AG08396 (cell line): ENCODE data around the gene FADS1.

Experiments
- DNase-seq: peaks from one replicate; pipeline ENCODE4 v3.0.0; 2012; ENCODE audit warnings: low spot score, mixed read lengths

FADS1 gene

DNA sequence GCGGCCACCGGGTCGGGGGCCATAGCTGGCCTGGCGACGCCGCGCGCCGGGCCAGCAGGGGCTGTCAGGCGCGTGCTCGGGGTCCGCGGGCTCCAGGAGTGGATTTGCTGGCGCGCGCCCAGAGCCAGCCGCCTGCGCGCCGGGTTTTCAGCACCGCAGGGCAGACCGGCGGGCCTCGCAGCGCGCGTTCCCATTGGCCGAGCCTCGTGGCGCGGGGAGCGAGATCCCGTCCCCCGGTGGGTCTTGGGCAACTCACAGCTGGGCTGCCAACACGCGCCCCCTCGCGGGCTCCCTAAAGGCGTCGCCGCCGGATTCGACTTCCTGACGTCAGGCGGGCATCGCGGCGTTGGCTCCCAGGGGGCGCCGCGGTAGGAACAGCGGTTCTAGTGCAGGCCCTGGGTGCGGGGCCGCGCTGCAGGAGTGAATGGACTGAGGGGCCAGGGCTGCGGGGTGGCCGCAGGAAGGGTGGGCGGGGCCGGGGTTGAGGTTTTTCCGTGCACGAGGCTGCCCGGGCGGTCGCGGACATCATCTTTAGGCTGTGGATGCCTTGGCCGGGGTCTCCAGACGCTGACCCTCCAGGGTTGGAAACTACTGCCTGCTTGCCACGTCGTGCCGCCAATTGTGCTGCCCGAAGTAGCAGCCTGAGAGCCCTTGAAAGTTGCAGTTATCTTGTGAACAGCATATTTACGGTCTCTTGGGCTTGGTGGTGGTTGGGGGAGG is at the start of gene FADS1:
Gene FADS1 (minus strand): TSS at position 268 of the 720 bp plus-strand sequence. CDS start 74 bp downstream, at position 194.
- peak; percentile 97 for DNase-seq

DNA sequence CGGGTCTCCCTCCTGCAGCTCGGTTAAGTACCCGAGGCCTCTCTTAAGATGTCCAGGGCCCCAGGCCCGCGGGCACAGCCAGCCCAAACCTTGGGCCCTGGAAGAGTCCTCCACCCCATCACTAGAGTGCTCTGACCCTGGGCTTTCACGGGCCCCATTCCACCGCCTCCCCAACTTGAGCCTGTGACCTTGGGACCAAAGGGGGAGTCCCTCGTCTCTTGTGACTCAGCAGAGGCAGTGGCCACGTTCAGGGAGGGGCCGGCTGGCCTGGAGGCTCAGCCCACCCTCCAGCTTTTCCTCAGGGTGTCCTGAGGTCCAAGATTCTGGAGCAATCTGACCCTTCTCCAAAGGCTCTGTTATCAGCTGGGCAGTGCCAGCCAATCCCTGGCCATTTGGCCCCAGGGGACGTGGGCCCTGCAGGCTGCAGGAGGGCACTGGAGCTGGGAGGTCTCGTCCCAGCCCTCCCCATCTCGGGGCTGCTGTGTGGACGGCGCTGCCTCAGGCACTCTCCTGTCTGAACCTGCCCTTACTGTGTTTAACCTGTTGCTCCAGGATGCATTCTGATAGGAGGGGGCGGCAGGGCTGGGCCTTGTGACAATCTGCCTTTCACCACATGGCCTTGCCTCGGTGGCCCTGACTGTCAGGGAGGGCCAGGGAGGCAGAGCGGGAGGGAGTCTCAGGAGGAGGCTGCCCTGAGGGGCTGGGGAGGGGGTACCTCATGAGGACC is 49.6 kb upstream of the FADS1 start:
- DNase-seq: no peak

DNA sequence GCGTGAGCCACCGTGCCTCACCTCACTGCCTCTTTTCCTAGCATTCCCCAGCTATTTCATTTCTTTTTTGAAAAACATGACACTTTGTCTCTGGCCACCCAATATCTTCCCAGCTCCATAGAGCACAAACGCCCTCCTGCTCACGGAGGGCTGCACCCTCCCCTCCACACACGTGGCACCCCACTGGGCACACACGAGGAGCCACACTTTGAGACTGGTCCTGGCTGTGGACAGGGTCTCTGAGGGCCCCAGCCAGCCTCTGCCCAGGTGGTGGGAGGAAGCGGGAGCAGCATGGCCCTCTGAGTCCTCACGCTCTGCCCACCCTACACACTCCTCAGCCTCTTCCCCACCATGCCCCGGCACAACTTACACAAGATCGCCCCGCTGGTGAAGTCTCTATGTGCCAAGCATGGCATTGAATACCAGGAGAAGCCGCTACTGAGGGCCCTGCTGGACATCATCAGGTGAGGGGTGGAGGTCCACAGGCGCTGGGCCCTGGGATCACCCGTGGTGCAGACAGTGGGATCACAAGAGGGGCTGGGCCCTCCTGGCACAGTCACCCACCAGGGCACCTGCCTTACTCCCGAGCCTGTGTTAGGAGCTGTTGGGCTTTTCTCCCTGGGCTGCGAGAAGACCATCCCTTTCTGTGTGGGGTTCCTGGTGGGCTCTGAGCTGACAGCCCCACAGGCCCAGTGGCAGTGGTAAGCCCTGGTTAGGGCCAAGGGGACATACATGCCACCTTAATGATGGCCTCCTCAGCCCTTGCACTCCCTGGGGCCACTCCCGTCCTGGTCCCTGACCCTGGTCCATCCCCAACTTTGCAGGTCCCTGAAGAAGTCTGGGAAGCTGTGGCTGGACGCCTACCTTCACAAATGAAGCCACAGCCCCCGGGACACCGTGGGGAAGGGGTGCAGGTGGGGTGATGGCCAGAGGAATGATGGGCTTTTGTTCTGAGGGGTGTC is 48.3 kb upstream of the FADS1 start:
- no peak for DNase-seq

DNA sequence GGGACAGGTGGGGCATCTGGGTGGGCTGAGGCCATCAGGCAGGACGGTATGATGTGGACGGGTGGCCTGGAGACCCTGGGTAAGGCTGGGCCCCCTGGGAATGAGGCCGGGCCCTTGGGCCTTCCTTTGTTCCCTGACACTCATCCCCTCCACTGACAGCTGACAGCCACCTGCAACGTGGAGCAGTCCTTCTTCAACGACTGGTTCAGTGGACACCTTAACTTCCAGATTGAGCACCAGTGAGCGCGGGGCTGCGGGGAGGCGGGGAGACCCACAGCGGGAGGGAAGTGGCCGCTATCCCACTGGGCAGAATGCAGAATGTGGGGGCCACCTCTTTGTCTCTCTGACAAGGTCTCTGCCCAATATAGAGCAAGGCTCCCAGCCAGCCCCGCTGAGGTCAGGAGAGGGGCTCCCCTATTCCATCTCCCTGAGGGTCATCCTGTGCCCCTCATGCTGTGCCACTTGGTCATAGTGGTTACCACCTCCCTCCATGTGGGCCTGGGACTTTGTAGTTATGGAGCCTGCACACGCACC is 46.8 kb upstream of the FADS1 start:
- no peak for DNase-seq

DNA sequence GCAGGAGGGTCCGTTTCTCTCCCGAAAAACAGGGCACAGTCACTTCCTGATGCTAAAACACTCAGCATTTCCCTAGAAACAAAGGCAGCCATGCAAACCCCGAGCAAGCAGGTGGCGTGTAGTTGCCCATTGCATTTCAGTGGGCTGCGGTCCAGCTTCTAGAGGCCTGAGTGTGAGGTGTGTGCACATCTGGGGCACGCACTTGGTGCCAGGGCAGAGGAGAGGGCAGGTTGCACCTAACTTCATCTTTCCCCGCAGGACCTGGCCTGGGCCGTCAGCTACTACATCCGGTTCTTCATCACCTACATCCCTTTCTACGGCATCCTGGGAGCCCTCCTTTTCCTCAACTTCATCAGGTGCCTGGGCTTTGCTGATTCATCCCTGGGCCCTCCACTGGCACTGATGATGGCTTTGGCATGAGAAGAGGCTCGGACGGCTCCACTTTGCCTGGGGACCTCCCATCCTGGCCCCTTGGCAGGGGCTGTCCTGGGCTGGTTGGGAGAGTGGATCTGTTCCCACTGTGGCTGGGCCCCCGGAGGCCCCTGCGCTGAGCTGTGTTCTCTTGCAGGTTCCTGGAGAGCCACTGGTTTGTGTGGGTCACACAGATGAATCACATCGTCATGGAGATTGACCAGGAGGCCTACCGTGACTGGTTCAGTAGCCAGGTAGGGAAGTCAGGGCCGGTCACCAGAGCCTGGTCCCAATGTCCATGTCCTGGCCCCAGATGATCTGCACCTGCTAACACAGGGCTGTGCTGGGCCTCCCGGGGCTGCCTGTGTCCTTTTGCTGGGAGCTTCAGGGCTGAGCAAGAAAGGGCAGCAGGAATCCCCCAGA is 46.1 kb upstream of the FADS1 start:
- no peak for DNase-seq

DNA sequence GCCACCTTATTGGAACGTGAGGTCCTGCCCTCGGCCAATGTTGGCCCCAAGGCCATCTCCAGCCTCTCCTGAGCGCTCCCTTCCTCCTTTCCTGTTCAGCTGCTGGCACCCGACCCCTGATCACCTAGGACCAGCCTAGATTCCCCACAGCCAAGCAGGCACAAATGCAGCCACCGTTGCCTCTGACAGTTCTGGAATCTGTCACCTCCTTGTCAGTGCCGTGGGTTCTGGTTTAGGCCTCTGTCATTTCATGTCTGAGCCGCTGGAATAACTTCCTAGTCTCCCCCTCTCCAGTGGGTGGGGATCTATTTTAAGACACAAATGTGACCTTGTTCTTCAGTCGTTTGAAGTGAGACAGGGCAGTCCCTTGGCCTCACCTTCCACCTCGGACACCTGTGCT is 44.8 kb upstream of the FADS1 start:
- DNase-seq: no peak

DNA sequence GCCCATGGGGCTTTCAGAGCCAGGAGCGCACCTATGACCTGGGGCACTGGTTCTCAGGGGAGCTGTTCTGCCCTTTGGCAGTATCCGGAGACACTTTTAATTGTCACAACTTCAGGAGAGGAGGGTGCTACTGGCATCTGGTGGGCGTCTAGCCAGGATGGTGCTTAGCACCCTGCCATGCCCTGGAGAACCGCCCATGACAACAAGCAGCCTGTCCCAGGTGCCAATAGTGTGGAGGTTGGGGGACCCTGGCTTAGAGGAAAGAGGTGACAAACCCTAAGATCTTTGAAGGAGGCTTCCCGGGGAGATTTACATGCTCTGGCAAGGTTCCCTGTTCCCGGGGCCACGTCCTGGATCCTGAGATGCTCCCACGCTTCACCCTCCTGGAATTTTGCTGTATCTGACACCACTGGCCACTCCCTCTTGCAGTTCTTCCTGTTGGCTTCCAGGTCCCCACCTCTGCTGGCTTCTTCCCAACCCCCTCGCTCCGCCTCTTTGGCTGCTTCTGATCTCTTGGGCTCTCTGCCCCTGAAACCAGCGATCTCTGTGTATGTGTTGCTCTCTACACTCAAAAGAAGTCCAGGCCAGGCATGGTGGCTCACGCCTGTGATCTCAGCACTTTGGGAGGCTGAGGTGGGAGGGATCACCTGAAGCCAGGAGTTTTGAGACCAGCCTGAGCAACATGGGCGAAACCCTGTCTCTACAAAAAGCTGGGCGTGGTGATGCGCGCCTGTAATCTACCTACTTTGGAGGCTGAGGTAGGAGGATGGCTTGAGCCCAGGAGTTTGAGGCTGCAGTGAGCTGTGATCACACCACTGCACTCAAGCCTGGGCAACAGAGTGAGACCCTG is 43.5 kb upstream of the FADS1 start:
- no peak for DNase-seq

DNA sequence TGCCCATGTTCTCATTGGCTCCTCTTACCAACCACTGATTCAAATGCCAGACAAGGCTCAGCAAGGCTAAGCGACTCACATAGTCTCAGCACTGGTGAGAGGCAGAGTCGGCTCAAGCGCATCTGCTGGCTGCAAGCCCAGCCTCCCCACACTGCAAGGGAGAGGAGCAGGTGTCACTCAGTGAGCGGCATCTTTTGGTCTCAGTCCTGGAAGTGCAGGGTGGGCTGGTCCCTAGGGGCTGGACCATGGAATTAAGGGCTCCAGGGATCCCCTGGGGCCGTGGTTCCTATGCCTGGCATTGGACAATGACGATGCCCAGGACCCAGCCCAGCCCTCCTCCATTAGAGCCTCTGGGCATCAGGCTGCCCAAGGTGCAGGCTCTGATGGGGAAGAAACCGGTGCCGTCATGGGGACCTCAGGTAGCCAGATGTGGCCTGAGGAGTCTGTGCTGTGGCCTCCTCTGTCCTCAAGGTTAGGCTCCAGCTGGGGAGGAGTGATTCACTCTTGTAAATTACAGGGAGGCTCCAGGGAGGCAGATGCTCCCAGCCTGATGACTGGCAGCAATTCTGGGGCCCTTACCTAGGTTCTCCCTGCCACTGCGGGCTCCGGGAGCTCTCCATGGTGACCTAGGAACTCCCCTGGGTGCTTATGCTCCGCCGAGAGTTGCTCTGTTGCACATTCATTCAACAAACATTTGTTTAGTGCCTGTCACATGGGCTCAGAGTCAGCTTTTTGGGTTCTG is 39.3 kb upstream of the FADS1 start:
- DNase-seq: no peak

DNA sequence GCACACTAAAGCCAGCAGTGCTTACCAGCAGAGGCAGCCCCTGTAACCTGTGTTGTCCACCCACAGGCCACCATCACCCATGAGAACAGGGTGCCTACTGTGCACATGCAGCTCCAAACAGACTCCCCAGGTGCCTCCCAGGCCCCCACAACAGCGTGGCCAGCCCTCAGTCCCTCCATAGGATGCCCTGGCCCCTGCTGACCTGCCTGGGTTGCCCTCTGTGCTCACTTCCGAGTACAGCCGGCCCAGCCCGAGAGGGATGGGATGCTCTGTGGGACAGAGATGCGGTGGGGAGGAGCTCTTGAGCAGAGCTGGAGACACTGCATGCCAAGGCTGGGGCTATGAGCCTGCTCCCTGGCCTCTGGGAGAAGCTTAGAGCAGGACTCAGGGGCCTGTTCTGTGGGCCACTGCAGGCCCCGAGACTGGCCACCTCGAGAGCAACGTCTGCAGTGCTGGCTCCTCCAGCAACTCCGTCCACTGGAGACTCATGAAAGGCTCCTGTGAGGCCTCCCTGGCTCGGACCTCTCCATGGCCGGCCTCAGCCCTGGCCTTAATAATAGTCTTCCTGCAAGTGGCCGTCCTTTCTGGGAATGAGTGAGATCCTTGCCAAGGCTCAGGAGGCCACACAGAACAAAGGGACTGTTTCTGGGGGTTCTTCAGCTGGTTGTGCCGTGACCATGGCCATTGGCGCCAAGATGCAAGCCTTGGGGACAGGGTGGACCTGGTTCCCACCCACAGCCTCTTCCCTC is 38.3 kb upstream of the FADS1 start:
- DNase-seq: no peak

DNA sequence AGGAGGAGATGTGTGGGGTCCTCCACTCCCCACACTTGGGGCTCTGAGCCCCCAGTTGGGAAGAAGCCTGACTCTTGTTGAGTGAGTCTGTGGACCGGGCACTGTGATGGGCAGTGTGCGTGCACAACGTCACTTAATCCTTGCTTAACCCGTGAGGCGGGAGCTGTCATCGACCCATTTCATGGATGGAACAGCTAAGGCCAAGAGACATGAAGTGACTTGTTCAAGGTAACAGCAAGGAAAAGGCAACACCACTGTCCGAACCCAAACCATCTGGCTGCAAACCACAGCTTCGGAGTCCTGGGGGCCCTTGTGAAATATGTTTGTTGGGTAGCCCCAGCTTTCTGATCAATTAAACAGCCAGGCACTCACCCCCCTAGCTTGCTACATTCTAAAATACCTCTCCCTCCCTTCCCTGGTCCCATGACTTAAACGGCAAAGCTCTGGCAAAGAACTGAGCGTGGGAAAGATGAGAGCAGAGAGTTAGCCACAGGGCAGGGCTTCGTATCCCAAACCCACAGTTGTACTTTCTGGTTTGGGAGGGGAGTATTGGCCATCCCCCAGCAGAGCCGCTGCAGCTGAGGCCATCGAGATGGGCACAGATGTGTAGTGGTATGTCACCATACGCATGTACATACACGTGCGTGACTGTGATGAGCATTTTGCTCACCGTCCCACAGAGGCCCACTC is 37.5 kb upstream of the FADS1 start:
- DNase-seq: no peak

DNA sequence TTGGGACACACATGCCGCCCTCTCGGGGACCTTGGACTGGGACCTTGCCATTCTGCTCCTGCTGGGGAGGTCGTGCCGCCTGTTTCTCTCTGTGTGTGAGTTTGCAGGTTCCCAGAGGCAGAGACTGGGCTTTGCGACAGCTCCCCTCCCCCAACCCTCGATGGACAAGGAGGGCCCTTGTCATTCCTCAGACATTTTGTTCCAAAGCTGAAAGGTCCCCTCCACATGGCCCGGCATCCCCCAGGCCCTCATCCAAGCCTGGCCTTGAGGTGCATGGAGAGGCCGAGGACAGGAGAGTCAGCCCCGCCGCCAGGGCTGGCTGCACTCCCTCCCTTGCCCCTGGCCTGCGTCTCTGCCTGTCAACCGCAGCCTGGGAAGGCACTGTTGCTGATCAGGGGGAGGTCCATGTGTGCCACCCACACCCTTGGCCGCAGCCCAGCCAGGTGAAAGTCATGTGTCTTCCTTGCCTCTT is 36.9 kb upstream of the FADS1 start:
- DNase-seq: no peak

DNA sequence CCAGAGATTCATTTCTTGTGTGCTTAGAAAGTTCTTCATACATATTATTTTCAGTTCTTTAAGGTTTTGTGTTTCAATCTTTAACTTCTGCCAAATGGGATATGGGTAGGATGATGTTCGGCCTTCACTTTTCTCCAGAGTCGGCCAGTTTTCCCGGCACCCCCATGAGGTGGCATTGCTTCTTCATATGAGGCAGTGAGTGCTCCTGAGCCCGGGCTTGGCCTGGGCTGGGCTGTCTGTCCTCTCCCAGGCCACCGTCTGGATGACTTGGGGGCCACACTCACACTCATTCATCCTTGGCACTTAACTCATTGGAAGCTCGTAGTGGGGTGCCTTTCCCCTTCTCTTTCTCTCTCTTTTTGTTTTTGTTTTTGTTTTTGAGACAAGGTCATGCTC is 35.1 kb upstream of the FADS1 start:
- DNase-seq: no peak

DNA sequence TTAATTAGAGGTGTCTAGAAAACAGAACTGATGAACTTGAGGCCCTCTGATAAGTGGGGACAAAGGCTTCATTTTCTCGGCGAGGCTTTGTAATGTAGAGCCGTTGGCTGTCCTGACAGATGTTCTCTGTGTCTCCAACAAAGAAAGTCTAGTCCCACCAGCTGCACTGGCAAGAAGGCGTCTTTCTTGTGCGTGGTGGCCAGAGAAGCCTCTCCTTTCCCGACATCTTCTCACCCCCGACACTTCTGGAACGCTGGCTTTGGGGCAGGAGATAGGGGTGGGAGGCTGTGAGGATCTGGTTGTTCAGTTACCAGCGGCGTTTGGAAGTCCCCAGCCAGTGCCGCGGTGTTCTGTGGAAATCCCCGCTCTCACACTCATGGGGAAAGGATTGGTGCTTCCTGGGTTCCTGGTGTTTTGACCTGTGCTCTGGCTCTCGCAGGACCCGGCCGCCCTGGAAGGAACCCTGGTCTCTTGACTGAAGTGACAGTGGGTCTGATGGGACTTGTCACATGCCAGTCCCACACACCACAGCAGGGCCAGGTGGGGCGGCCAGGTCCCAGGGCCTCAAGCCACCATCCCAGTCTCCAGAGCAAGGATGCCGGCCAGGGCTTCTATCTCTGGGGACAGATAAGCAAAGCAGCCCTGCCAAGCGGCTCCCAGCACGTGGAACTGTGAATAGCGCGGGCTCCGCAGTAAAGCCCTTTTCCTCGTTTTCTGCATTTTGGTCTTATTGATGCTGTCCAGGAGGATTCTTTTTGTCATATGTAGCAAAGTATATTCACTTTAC is 34.5 kb upstream of the FADS1 start:
- no peak for DNase-seq

DNA sequence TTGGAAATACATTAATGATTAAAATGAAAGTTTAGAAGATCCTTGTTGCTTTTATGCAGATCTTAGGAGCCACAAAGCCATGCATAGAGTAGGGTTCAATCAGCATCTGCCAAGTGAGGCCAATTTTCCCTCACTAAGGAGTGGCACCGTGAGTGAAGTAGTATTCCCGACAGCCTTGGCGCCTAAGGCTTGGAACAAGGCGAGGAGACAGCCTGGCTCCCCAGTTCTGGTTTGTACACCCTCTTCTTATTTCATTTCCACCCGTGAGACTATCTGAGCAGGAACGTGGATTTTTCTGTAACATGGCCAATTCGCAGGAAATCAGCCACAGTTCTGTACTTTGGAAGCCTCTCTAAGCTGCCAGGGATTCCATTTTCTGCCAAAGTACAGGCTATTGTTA is 33.9 kb upstream of the FADS1 start:
- DNase-seq: no peak

DNA sequence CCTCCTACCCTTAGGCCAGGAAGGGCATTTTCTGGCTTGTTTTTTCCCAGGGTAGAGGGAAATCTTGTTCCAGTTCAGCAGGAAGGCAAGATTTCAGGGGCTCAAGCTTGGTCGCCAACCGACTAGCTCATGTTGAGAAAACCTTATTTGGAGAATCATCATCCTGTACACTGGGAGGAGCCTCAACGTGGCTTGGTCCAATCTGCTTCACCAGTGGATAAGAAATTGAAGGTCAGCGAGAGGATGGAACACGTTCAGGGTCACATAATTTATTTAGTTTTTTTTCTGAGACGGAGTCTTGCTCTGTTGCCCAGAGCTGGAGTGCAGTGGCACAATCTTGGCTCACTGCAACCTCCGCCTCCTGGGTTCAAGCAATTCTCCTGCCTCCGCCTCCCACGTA is 31.8 kb upstream of the FADS1 start:
- DNase-seq: no peak

DNA sequence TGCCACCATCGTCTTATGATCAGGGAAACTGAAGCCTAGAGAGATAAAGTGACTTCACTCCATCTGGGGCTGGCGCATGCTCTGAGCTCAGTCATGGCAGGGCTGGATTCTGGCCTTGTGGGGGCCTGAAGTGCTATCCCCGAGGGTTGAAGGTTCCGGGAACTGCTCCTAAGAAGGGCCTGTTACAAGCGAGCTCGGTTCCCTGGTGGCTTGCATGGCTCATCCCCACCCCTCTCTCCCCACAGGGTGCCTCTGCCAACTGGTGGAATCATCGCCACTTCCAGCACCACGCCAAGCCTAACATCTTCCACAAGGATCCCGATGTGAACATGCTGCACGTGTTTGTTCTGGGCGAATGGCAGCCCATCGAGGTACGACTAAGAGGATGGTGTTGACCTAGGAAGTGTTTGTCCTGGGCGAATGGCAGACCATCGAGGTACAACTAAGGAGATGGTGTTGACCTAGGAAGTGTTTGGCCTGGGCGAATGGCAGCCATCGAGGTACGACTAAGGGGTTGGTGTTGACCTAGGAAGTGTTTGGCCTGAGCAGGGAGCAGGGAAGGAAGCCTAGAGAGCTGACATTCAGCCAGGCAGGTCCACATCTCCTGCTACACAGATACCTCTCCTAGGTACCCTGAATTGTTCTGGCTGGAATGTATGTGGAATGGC is 31.2 kb upstream of the FADS1 start:
- DNase-seq: no peak
